ENCODE results near the gene CGNL1.

CGNL1 gene

DNA sequence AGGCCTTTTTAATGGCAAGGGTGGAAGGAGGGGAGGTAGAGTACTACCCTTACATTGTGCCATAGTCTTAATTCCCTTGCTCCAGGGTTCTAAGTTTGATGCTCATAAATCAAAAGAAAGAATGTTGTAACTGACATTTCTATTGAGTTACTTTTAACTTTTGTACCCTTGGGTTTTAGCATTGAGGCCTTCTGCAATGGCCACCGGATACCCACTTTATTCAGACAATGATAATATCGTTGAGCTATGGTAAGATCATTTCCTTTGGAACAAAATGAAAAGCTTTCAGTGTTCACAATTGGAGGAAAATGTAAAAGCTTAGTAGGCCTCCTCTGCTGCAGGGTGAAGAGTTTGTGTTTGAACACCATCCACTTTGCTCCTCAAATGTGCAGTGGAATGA is 16.8 kb downstream of the CGNL1 start:
- DNase-seq (ENCODE audit: low read depth in 1 of 2, low spot score in 1 of 2): no peak
- TF ChIP-seq GABPA (IDR thresholded peaks at IDR 0.05; ENCODE audit: low read depth): no peak
- no peak overlapping the region for H3K4me3 ChIP-seq (replicated peaks; ENCODE audit: insufficient read depth, low read length)
- H3K27me3 ChIP-seq (ENCODE audit: insufficient read depth, poor library complexity, severe bottlenecking): no peaks in the 10 kb centered on the region
- no peak overlapping the region for H3K27ac ChIP-seq (replicated peaks)

DNA sequence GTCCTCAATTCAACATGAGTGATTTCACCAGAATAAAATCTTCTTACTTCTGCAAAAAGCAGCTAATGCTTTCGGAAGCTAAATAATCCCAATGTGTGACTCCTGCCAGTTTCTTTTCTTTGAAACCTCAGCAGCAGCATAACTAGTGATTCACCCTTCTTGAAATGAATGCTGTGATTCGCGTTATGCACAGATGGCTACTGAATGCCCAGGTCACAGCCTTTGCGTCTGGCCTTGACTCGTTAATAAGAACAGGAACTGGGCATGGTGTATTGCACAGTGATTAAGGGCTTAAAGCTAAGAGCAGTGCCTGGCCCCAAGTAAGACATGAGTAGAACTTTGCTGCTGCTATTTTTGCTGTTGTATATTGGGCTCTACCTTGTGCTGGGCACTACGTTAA is 19.0 kb downstream of the CGNL1 start:
- Histone ChIP-seq H3K27me3 (ENCODE audit: insufficient read depth, poor library complexity, severe bottlenecking) (peaks cover 4% of the 10 kb centered on the region), H3K27ac (replicated peaks) (no peak overlapping the region), H3K4me3 (replicated peaks; ENCODE audit: insufficient read depth, low read length) (no peak overlapping the region)
- DNase-seq (ENCODE audit: low read depth in 1 of 2, low spot score in 1 of 2): no peak
- TF ChIP-seq, protein P1, sequence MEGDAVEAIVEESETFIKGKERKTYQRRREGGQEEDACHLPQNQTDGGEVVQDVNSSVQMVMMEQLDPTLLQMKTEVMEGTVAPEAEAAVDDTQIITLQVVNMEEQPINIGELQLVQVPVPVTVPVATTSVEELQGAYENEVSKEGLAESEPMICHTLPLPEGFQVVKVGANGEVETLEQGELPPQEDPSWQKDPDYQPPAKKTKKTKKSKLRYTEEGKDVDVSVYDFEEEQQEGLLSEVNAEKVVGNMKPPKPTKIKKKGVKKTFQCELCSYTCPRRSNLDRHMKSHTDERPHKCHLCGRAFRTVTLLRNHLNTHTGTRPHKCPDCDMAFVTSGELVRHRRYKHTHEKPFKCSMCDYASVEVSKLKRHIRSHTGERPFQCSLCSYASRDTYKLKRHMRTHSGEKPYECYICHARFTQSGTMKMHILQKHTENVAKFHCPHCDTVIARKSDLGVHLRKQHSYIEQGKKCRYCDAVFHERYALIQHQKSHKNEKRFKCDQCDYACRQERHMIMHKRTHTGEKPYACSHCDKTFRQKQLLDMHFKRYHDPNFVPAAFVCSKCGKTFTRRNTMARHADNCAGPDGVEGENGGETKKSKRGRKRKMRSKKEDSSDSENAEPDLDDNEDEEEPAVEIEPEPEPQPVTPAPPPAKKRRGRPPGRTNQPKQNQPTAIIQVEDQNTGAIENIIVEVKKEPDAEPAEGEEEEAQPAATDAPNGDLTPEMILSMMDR (IDR thresholded peaks at IDR 0.05; ENCODE audit: insufficient read depth, low read length): no peak
- TF ChIP-seq, protein P2, sequence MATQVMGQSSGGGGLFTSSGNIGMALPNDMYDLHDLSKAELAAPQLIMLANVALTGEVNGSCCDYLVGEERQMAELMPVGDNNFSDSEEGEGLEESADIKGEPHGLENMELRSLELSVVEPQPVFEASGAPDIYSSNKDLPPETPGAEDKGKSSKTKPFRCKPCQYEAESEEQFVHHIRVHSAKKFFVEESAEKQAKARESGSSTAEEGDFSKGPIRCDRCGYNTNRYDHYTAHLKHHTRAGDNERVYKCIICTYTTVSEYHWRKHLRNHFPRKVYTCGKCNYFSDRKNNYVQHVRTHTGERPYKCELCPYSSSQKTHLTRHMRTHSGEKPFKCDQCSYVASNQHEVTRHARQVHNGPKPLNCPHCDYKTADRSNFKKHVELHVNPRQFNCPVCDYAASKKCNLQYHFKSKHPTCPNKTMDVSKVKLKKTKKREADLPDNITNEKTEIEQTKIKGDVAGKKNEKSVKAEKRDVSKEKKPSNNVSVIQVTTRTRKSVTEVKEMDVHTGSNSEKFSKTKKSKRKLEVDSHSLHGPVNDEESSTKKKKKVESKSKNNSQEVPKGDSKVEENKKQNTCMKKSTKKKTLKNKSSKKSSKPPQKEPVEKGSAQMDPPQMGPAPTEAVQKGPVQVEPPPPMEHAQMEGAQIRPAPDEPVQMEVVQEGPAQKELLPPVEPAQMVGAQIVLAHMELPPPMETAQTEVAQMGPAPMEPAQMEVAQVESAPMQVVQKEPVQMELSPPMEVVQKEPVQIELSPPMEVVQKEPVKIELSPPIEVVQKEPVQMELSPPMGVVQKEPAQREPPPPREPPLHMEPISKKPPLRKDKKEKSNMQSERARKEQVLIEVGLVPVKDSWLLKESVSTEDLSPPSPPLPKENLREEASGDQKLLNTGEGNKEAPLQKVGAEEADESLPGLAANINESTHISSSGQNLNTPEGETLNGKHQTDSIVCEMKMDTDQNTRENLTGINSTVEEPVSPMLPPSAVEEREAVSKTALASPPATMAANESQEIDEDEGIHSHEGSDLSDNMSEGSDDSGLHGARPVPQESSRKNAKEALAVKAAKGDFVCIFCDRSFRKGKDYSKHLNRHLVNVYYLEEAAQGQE (IDR thresholded peaks at IDR 0.05; ENCODE audit: insufficient replicate concordance, low read depth): no peak
- TF ChIP-seq GABPA (IDR thresholded peaks at IDR 0.05; ENCODE audit: low read depth) (no peak), POLR2AphosphoS5 (IDR thresholded peaks at IDR 0.05; ENCODE audit: low read depth) (no peak)

DNA sequence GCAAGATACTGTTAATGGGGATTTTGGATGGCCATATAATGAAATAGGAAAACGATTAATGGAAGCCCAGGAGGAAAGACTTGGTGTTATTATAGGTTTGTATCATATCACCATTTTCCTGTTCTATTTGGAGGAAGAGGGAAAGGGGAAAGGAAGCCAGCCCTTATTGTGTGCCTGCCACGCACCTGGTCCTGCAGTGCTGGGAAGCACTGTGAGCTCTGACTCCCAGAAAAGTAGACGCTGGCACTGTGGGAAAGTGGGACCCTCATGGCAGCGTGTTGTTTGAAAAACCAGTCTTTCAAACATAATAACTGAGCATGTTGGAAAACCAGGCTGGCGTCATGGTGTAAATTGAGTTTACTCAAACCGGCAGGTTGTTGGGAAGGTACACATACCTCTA is 22.0 kb downstream of the CGNL1 start:
- Histone ChIP-seq H3K4me3 (replicated peaks; ENCODE audit: insufficient read depth, low read length) (no peak overlapping the region), H3K27ac (replicated peaks) (no peak overlapping the region), H3K27me3 (ENCODE audit: insufficient read depth, poor library complexity, severe bottlenecking) (peaks cover 4% of the 10 kb centered on the region)
- no peak for DNase-seq (ENCODE audit: low read depth in 1 of 2, low spot score in 1 of 2)
- TF ChIP-seq GABPA (IDR thresholded peaks at IDR 0.05; ENCODE audit: low read depth): no peak
- TF ChIP-seq, protein P2 (IDR thresholded peaks at IDR 0.05; ENCODE audit: insufficient replicate concordance, low read depth): no peak
- TF ChIP-seq, protein P1 (IDR thresholded peaks at IDR 0.05; ENCODE audit: insufficient read depth, low read length): no peak
- TF ChIP-seq SPI1 (IDR thresholded peaks at IDR 0.05; ENCODE audit: borderline replicate concordance, low read depth): no peak

DNA sequence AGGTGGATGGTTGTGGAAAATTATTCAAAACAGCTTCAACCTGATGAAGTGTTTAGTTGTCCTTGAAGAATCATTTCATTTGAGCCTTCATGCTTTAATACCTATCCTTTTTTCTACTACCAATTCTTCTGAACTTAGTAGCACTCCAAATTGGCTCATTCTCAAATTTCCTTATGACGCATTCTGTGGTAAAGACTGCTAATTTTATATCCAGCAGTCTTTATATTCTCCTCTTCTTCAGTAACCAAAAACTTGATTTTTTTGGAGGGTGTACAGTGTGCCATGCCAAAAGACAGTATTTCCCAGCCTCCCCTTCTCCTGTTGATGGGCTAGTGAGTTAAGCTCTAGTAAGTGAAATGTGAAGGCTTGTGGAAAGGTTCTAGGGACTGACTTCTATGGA is 25.2 kb downstream of the CGNL1 start:
- Histone ChIP-seq H3K27me3 (ENCODE audit: insufficient read depth, poor library complexity, severe bottlenecking) (peaks cover 4% of the 10 kb centered on the region), H3K27ac (replicated peaks) (no peak overlapping the region), H3K4me3 (replicated peaks; ENCODE audit: insufficient read depth, low read length) (no peak overlapping the region)
- TF ChIP-seq, protein P1 (IDR thresholded peaks at IDR 0.05; ENCODE audit: insufficient read depth, low read length): no peak
- no peak for TF ChIP-seq SPI1 (IDR thresholded peaks at IDR 0.05; ENCODE audit: borderline replicate concordance, low read depth)
- TF ChIP-seq, protein P2 (IDR thresholded peaks at IDR 0.05; ENCODE audit: insufficient replicate concordance, low read depth): no peak
- TF ChIP-seq GABPA (IDR thresholded peaks at IDR 0.05; ENCODE audit: low read depth): no peak
- TF ChIP-seq POLR2AphosphoS5 (IDR thresholded peaks at IDR 0.05; ENCODE audit: low read depth): no peak
- no peak for DNase-seq (ENCODE audit: low read depth in 1 of 2, low spot score in 1 of 2)

All from HL-60 (cell line).